Panc1 (cell line): ENCODE measurements around the gene HNRNPF. TPM values are rescaled to one million over a fixed set of nuclear protein-coding genes. Genes with fewer than 3 reads are reported as not detected.
A peak's percentile ranks its signal among the peaks of the same experiment; 100 is the strongest.

Experiments
- ATAC-seq: fragments of 200-7000 bp; cut with Tn5 transposase; 2 replicates; pipeline ENCODE4 v1.9.1; 2020; ENCODE audit warnings: mild to moderate bottlenecking, moderate library complexity
- BruUV-seq: library from RNA; stranded (reverse); fragments of 400-500 nt; replicated peaks from 2 replicates; lab custom pipeline; 2021; lab: Mats Ljungman, UMichigan
- CTCF ChIA-PET: fragments of 300-600 bp; sonication (Branson Sonifier 250); formaldehyde crosslinking; loops from one replicate; lab custom pipeline; 2022; ENCODE audit warnings: antibody characterized with exemption; lab: Charles Lee
- POLR2A ChIA-PET: fragments of 300-600 bp; sonication (Branson Sonifier 250); formaldehyde crosslinking; loops from one replicate; lab custom pipeline; 2022; ENCODE audit warnings: antibody characterized with exemption; lab: Charles Lee
- DNase-seq: peaks from one replicate; pipeline ENCODE4 v3.0.0-alpha.2; 2010; ENCODE audit warnings: low read depth, low spot score
- H3K27ac ChIP-seq: 2 replicates; pipeline ENCODE4 v1.5.1; 2011; ENCODE audit warnings: mild to moderate bottlenecking, low read length, inconsistent platforms
- H3K27me3 ChIP-seq: fragments of 200-500 bp; sonication (Bioruptor generic); 2 replicates; pipeline ENCODE4 v1.6.0; 2014; ENCODE audit warnings: low read length, inconsistent platforms; ENCODE audit not compliant: control insufficient read depth, insufficient read depth
- H3K36me3 ChIP-seq: fragments of 200-500 bp; sonication (Bioruptor generic); 2 replicates; pipeline ENCODE4 v1.5.1; 2014; ENCODE audit warnings: inconsistent platforms, mild to moderate bottlenecking, low read length, moderate library complexity; ENCODE audit not compliant: control insufficient read depth, insufficient read depth
- H3K4me1 ChIP-seq: 2 replicates; pipeline ENCODE4 v1.5.1; 2011; ENCODE audit warnings: inconsistent platforms, mild to moderate bottlenecking, low read length, moderate library complexity; ENCODE audit not compliant: control insufficient read depth, insufficient read depth
- H3K4me3 ChIP-seq, 2 experiments: 2 replicates each; pipeline ENCODE4 v1.5.1; 2011 to 2012; ENCODE audit warnings: low read depth in 2 of 2, low read length in 2 of 2, mild to moderate bottlenecking in 2 of 2, inconsistent platforms in 1 of 2, moderate library complexity in 1 of 2
- H3K9me3 ChIP-seq: fragments of 200-500 bp; sonication (Bioruptor generic); 2 replicates; pipeline ENCODE4 v1.5.1; 2014; ENCODE audit warnings: low read depth, mild to moderate bottlenecking, inconsistent platforms, low read length, moderate library complexity; ENCODE audit not compliant: control insufficient read depth, insufficient read depth
- POLR2AphosphoS5 ChIP-seq: IDR thresholded peaks from 2 replicates; pipeline ENCODE4 v1.6.1; 2012; ENCODE audit warnings: mild to moderate bottlenecking, low read depth, low read length, moderate library complexity
- SIN3A ChIP-seq: IDR thresholded peaks from 2 replicates; pipeline ENCODE4 v1.6.1; 2012; ENCODE audit warnings: low read depth, mild to moderate bottlenecking, low read length, moderate library complexity, borderline replicate concordance; ENCODE audit not compliant: insufficient read depth
- TCF7L2 ChIP-seq: IDR thresholded peaks from 2 replicates; pipeline ENCODE4 v1.6.1; 2011; ENCODE audit warnings: mild to moderate bottlenecking, low read depth, low read length, inconsistent platforms
- in situ Hi-C: cut with HindIII; loops from 2 replicates; pipeline ENCODE4 v1.10.0; 2016; ENCODE audit warnings: low sequenced_read_pairs, low pct_unique_long_range_greater_than_20kb
- intact Hi-C: fragments of 100-400 bp; cut with micrococcal nuclease; formaldehyde crosslinking; loops from one replicate; pipeline ENCODE4 v1.10.0; 2022; ENCODE audit not compliant: unreplicated experiment
- total RNA-seq: library from RNA; stranded (reverse); gene quantifications from one replicate; pipeline ENCODE4 v1.2.1, GENCODE V29; 2021; ENCODE audit not compliant: unreplicated experiment
- TF ChIP-seq, protein P1 (sequence below), 2 experiments: IDR thresholded peaks; 2 replicates each; pipeline ENCODE4 v1.6.1; 2011 to 2012; ENCODE audit warnings: low read depth in 2 of 2, control low read depth in 1 of 2, low read length in 1 of 2, mild to moderate bottlenecking in 1 of 2, moderate library complexity in 1 of 2; ENCODE audit not compliant: insufficient read depth in 1 of 2
- TF ChIP-seq, protein P2 (sequence below): fragments of 450-650 bp; IDR thresholded peaks from 2 replicates; pipeline ENCODE4 v1.5.1; 2017; ENCODE audit warnings: mild to moderate bottlenecking

The HNRNPF gene
- total RNA-seq, 1 experiment from 2014 or later = 466 TPM

DNA sequence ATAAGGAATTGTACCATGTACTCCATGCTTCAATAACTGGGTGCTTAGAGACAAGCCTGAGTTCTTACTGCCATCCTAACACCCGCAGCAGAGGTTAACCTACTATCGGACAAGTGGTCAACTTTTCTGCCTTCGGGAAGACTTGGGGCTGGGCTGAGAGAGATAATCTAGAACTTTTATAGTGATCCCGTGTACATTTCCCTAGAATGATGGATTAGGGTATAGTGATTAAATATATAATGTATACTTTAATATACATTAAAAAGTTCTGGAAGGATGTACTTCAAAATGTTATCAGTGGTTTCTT, 12.2 kb upstream of the HNRNPF start:
- Histone ChIP-seq H3K36me3 (no peaks in the 10 kb centered on the region), H3K4me1 (peaks cover 13% of the 10 kb centered on the region), H3K27ac (peak overlapping the region; percentile 98), H3K9me3 (no peaks in the 10 kb centered on the region), H3K27me3 (no peaks in the 10 kb centered on the region), H3K4me3 (peak overlapping the region; percentile 46 to 67)
- no peak for DNase-seq
- BruUV-seq = no TSS peak
- in situ Hi-C loops = no loop called here
- CTCF ChIA-PET = interaction anchor here (0.6 kb wide), 1 partner anchor 218 kb away, joined by 3 read pairs; no protein-coding TSS in a partner anchor
- intact Hi-C loops = no loop called here
- TF ChIP-seq POLR2AphosphoS5 = no peak
- no peak for TF ChIP-seq TCF7L2
- TF ChIP-seq SIN3A = no peak
- TF ChIP-seq, protein P1, sequence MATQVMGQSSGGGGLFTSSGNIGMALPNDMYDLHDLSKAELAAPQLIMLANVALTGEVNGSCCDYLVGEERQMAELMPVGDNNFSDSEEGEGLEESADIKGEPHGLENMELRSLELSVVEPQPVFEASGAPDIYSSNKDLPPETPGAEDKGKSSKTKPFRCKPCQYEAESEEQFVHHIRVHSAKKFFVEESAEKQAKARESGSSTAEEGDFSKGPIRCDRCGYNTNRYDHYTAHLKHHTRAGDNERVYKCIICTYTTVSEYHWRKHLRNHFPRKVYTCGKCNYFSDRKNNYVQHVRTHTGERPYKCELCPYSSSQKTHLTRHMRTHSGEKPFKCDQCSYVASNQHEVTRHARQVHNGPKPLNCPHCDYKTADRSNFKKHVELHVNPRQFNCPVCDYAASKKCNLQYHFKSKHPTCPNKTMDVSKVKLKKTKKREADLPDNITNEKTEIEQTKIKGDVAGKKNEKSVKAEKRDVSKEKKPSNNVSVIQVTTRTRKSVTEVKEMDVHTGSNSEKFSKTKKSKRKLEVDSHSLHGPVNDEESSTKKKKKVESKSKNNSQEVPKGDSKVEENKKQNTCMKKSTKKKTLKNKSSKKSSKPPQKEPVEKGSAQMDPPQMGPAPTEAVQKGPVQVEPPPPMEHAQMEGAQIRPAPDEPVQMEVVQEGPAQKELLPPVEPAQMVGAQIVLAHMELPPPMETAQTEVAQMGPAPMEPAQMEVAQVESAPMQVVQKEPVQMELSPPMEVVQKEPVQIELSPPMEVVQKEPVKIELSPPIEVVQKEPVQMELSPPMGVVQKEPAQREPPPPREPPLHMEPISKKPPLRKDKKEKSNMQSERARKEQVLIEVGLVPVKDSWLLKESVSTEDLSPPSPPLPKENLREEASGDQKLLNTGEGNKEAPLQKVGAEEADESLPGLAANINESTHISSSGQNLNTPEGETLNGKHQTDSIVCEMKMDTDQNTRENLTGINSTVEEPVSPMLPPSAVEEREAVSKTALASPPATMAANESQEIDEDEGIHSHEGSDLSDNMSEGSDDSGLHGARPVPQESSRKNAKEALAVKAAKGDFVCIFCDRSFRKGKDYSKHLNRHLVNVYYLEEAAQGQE (IDR thresholded peaks at IDR 0.05; ENCODE audit: insufficient read depth in 1 of 2, low read depth in 2 of 2, low read length in 1 of 2) = no peak
- TF ChIP-seq, protein P2, sequence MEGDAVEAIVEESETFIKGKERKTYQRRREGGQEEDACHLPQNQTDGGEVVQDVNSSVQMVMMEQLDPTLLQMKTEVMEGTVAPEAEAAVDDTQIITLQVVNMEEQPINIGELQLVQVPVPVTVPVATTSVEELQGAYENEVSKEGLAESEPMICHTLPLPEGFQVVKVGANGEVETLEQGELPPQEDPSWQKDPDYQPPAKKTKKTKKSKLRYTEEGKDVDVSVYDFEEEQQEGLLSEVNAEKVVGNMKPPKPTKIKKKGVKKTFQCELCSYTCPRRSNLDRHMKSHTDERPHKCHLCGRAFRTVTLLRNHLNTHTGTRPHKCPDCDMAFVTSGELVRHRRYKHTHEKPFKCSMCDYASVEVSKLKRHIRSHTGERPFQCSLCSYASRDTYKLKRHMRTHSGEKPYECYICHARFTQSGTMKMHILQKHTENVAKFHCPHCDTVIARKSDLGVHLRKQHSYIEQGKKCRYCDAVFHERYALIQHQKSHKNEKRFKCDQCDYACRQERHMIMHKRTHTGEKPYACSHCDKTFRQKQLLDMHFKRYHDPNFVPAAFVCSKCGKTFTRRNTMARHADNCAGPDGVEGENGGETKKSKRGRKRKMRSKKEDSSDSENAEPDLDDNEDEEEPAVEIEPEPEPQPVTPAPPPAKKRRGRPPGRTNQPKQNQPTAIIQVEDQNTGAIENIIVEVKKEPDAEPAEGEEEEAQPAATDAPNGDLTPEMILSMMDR = no peak
- POLR2A ChIA-PET = interaction anchor here (0.5 to 0.6 kb wide), 2 partner anchors 13 to 40 kb away, joined by 3 to 8 read pairs; no protein-coding TSS in a partner anchor
- no peak for ATAC-seq

DNA sequence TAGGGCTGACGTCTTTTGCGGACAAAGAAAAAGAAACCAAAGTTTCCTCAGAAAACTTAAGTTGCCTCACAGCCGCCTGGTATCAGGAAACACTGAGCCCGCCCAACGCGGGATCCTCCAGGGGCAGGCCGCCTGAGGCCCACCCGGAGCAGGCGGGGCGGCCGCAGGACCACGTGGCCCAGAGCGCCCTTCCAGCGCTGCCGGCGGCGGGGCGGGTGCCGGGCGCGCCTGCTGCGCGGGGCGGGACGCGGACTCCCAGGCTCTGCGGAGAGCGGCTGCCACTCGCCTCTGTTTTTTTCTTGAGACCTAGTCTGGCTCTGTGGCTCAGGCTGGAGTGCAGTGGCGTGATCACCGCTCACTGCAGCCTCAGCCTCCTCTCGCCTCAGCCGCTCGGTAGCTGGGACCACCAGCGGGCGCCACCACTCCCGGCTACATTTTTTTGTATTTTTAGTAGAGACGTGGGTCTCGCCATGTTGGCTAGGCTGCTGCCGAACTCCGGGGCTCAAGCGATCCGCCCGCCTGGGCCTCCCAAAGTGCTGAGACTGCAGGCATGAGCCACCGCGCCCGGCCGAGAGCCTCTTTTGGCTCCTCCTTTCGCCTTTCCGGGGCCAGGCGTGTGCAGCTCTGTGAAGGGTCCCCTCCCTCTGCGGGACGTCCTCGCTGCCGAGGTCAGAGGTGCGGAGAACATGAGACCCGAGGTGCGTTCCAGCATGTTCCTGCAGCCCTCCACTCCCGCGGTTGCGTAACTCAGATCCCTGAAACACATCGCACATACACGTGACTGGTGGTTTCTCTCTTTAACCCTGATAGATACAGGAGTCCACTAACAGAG, 11.6 kb upstream of the HNRNPF start:
- no peak for DNase-seq
- peak; percentile 97 for ATAC-seq
- in situ Hi-C loops (no loop called here), intact Hi-C loops (no loop called here)
- TF ChIP-seq, protein P1 (IDR thresholded peaks at IDR 0.05; ENCODE audit: insufficient read depth in 1 of 2, low read depth in 2 of 2, low read length in 1 of 2) = no peak
- TF ChIP-seq, protein P2 = no peak
- peak; percentile 93 for TF ChIP-seq POLR2AphosphoS5
- no TSS peak for BruUV-seq
- H3K4me3 ChIP-seq = peak overlapping the region; percentile 46 to 67
- peak overlapping the region; percentile 98 for H3K27ac ChIP-seq
- CTCF ChIA-PET = interaction anchor here (0.6 kb wide), 1 partner anchor 217 kb away, joined by 3 read pairs; no protein-coding TSS in a partner anchor
- no peaks in the 10 kb centered on the region for H3K36me3 ChIP-seq
- peaks cover 13% of the 10 kb centered on the region for H3K4me1 ChIP-seq
- POLR2A ChIA-PET = interaction anchor here (0.6 kb wide), 2 partner anchors 14 to 104 kb away, joined by 3 read pairs; no protein-coding TSS in a partner anchor
- H3K27me3 ChIP-seq = no peaks in the 10 kb centered on the region
- H3K9me3 ChIP-seq = no peaks in the 10 kb centered on the region
